GM19455 (cell line): ENCODE measurements around the gene ARMCX2.
A peak's percentile ranks its signal among the peaks of the same experiment; 100 is the strongest.
"Not testable (repeated sequence)": the region's sequence is repeated elsewhere in the genome, so short reads cannot be mapped to it uniquely, and the experiment has no call there.

ENCODE experiments used
- ATAC-seq: cut with Tn5 transposase; IDR thresholded peaks from one replicate; pipeline ENCODE4 v1.9.1; 2021; ENCODE audit not compliant: unreplicated experiment

Gene ARMCX2

GRCh38 chrX:101659601-101660063, at the start of gene ARMCX2:
ARMCX2 (minus strand) TSS chrX:101659850; CDS start chrX:101657588, 2,262 bp downstream.
- ATAC-seq: no peak

DNA sequence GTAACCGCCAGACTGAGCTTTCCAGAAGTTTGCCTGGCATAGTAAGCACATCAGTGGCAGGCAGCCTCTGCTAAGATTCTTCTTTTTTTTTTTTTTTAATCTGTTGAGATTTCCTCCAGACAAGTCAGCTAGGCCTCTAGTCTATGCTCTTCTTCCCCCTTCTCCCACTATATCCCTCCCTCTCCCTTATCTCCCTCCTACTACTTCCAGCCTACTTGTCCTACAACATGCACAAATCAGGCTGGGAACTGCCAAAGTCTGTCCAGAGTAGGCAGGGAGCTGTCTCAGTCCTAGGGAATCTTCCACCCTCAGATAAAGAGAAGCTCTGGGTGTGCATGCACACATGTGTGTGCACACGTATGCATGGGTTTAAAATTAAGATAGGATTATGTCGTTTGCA, 49.7 kb upstream of the ARMCX2 start:
- ATAC-seq: no peak

DNA sequence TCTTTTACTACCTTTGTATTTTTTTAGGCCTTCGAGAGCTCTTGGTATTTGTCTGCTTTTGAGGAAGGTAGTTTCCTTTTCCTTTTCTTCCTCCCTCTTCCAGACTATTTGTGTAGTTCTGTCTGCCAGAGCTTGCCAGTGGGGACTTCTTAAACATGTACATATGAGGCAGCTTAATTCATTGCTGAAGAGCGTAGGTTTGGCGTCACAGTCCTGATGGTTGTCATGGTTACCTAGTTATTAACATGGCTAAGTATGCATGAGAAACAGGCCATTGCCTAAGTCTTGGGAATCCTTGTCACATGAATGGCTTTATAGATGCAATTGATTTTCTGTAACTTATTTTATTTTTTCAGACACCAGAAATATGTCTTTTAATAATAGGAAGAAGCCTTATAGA, 48.5 kb upstream of the ARMCX2 start:
- ATAC-seq: no peak

DNA sequence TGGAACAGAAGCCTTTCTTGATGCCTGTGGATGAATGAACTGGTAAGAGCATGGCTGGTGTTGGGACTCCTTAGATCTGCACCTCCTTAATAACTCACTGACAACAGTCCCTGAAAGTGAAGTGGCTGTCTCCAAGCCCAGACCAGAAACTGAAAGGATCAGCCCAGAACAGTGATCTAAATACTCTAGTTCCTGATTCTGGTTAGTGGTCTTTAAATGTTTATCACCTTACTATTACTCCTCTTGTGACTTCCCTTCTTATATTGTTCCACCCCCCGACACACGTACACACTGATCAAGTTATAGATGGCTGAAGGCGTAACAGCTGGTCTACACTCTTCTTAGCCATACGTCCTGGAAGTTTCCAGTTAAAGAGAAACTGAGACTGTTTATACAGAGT, 33.8 kb upstream of the ARMCX2 start:
- ATAC-seq: no peak

- no peak for ATAC-seq
Measured at GRCh38 chrX:101691835-101692234, 32.2 kb upstream of the ARMCX2 start.

- no peak for ATAC-seq
Measured at GRCh38 chrX:101686574-101686973, 26.9 kb upstream of the ARMCX2 start.

DNA sequence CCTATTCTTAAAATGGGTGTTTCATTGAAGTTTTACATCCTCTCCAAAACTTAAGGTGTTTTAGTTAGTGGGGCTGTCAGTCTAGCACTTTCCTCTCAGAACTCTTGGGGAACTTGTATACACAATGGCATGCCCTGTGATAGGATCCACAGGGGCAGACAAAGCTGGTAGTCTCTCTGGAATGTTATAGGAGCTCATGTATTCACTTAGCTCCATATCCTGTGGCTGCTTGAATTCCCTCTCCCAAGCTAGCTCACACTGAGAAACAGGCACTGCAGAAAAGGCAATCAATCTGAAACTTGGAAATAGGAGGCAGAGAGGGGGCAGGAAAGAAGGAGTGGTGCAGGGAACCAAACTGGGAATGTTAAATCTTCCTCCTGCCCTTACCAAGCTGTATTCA, 26.3 kb upstream of the ARMCX2 start:
- no peak for ATAC-seq

GRCh38 chrX:101682723-101683122, 23.1 kb upstream of the ARMCX2 start:
- no peak for ATAC-seq

DNA sequence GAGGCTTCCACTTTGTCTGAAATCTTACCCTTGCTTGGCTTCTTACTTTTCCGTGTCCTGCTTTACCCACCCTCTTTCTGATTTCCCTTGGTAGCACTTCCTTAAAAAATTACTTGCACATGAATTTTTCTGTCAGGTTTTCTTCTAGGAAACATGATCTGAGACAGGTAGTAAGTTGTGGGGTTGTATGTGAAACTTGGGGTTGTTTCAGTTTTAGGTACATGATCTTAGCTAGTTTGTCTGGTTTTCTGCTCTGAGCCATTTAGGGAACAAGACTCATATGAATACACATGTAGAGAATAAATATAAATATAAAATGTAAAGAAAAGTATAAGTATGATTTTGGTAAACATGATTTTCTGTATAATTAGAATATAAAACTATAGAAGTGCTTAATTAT, 17.4 kb upstream of the ARMCX2 start:
- ATAC-seq: peak; percentile 88

GRCh38 chrX:101676571-101676970, 16.9 kb upstream of the ARMCX2 start:
- peak; percentile 30 for ATAC-seq

- no peak for ATAC-seq
Measured at GRCh38 chrX:101668143-101668542, 8.5 kb upstream of the ARMCX2 start.

DNA sequence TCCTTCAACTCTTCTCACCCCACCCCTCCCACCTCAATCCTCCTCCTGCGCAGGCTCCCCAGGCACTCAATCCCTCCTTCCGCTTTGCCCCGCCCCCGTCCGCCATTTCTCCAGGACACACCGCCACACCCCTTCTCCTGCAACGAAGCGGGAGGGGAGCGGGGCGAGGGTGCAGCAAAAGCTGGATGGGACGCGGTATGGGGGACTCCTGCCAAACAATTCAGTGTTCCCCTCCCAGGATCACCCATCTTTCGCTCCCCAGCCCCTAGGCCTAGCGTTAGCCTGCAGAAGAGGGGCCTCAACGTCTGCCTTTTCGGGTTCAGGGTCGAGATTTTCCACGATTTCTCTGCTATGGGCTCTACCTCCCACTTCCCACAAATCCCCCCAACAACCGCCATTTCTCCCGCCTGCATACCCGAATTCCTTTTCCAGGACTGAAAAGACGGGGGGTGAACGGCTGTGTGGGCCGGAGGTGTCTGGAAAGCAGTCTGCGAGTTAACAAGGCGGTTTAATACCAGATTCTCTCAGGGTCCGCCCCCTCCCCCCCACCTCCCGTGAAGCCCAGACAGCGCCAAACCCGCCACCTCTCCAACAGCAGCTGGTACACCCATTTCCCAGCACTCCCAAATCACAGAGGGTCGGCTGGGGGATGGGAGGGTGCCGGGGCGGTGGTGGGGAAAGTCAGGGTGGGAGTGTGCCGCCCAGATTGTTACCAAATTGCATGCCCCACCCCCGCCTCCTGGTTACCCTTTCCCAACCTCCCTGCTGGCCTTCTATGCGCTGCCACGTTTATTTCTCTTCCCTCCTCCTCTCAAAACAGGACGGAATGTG, 774 bp downstream of the ARMCX2 start:
- peak; percentile 60 for ATAC-seq

GRCh38 chrX:101657495-101657894, 2.2 kb downstream of the ARMCX2 start:
- no peak for ATAC-seq

DNA sequence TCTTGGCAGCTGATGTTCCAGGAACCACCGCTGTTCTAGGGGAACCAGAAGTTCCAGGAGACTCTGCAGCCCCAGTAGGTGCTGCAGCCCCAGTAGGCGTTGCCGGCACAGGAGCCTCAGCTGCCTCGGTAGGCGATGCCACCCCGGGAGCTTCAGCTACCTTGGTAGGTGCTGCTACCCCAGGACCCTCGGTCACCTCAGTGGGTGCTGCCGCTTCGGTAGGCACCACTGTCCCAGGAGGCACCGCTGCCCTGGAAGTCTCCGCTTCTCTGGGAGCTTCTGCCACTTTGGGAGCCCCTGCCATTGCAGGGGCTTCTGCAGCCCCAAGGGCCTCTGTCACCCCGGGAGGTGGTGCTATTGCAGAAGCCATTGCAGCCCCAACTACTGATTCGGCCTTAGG, 2.8 kb downstream of the ARMCX2 start:
- no peak for ATAC-seq

- ATAC-seq: no peak
Measured at GRCh38 chrX:101655534-101655933, 4.1 kb downstream of the ARMCX2 start.

DNA sequence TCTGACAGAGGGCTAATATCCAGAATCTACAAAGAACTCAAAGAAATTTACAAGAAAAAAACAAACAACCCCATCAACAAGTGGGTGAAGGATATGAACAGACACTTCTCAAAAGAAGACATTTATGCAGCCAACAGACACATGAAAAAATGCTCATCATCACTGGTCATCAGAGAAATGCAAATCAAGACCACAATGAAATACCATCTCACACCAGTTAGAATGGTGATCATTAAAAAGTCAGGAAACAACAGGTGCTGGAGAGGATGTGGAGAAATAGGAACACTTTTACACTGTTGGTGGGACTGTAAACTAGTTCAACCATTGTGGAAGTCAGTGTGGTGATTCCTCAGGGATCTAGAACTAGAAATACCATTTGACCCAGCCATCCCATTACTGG, 11.9 kb downstream of the ARMCX2 start:
- not testable (repeated sequence) for ATAC-seq

DNA sequence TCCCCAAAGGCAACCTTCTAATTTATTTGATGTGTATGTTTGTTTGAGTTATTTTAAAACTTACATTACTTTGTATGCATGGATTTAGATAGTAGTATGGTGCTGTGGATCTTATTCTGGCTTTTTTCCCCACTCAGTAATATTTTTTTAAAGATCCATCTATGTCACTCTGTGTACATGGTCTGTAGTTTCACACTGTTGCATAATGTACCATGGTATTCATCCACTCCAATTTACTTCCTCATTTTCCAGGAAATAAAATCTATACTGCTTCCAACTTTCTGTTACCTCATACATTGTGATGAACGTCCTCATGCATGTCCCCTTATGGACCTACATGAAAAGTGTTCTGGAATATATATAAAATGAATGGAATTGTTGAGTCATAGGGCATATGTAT, 17.6 kb downstream of the ARMCX2 start:
- no peak for ATAC-seq

DNA sequence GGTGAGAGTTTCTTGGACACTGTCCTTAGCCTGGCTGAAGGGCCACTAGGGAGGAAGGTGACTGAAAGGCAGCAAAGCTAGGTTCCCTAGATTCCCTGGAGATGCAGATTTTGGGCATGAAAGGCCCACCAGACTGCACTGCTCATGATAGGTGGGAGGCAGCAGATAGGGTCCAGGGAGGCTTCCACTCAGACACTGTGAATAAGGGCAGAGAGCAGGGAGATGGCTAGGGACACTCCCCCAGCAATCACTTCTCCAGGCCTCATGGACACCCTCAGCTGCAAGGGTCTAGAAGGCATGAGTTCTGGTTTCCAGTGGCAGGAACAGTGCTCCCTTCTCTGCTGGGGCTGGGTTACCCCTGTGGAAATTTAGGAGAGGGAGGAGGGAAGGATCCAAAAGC, 20.1 kb downstream of the ARMCX2 start:
- no peak for ATAC-seq

DNA sequence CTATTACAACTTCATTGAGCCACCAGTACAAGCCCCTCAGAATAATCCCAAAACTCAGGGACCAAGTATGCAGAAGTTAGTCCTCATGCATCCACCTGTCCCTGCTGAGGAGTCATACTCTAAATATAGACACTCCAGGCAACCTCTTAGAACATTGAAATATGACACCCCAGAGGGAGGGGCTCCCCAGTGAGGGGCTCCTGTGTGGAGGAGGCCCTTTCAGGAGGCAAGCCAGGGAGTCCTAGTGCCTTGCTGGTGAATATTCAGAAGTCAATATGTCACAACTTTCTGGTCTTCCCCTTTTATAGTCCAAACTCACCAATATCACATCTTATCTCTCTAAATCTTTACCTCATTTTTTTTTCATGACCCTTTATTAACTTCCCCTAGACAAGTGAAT, 40.3 kb downstream of the ARMCX2 start:
- no peak for ATAC-seq

GRCh38 chrX:101617211-101618191, 42.1 kb downstream of the ARMCX2 start, which contains the start of gene ARMCX6:
ARMCX6 (minus strand) TSS chrX:101618000; CDS start chrX:101616620, 1,380 bp downstream.
- ATAC-seq: peak; percentile 94

DNA sequence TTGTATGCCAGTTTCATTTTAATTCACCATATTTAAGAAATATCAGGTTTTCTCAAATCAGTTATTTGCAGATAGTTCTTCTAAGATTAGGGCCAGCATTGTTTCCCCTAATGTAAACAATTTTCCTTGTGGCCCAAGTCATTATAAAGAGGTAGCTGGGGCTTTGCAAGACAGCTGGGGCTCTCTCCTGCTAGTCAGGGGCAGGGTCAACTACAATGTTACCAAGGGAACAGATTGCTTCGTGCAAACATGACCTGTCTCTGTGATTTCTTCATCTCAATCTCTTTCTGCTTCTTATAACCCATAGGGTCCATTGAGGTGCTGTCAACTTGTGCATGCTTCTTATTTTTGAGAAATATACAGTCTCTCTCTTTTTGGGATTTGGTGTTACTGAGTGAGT, 53.9 kb downstream of the ARMCX2 start:
- no peak for ATAC-seq
